CD14-positive monocyte (primary cell): ENCODE results near the gene AVP. TPM values are rescaled to one million over a fixed set of nuclear protein-coding genes. Genes with fewer than 3 reads are reported as not detected.
"Not testable (repeated sequence)": the region's sequence is repeated elsewhere in the genome, so short reads cannot be mapped to it uniquely, and the experiment has no call there.

Experiments
- DNase-seq, 3 donors: peaks; one replicate each; pipeline ENCODE4 v3.0.0-alpha.2; 2011 to 2022
- H2AFZ ChIP-seq: 2 replicates; pipeline ENCODE4 v1.6.0; 2012; ENCODE audit warnings: mild to moderate bottlenecking, low read depth, low read length, inconsistent platforms; ENCODE audit not compliant: insufficient read depth, poor library complexity, severe bottlenecking
- H3K27ac ChIP-seq, 2 donors: 1 replicate in 1 of 2; 2 replicates in 1 of 2; pipeline ENCODE4 v1.5.1; 2012 to 2013; ENCODE audit warnings: low read length in 2 of 2, control low read depth in 1 of 2, inconsistent platforms in 1 of 2, low read depth in 1 of 2, mild to moderate bottlenecking in 1 of 2
- H3K27me3 ChIP-seq, 2 donors: one replicate each; pipeline versions ENCODE4 v1.6.0 to v1.6.1; 2011 to 2013; ENCODE audit warnings: low read length in 2 of 2; ENCODE audit not compliant: control insufficient read depth in 2 of 2, insufficient read depth in 2 of 2
- H3K36me3 ChIP-seq, 2 donors: replicated peaks in 1 of 2; 1 replicate in 1 of 2; 2 replicates in 1 of 2; pipeline versions ENCODE4 v1.5.1 to v1.6.1; 2012 to 2013; ENCODE audit warnings: low read length in 2 of 2, control low read depth in 1 of 2, inconsistent platforms in 1 of 2, mild to moderate bottlenecking in 1 of 2; ENCODE audit not compliant: insufficient read depth in 2 of 2, control insufficient read depth in 1 of 2
- H3K4me1 ChIP-seq, 2 donors: 1 replicate in 1 of 2; 2 replicates in 1 of 2; pipeline versions ENCODE4 v1.5.1 to v1.6.1; 2012 to 2013; ENCODE audit warnings: low read length in 2 of 2, control low read depth in 1 of 2, inconsistent platforms in 1 of 2, mild to moderate bottlenecking in 1 of 2, moderate library complexity in 1 of 2; ENCODE audit not compliant: insufficient read depth in 2 of 2, control insufficient read depth in 1 of 2
- H3K4me2 ChIP-seq: replicated peaks from 2 replicates; pipeline ENCODE3; 2012; ENCODE audit warnings: low read length, moderate library complexity, mild to moderate bottlenecking; ENCODE audit not compliant: poor library complexity, severe bottlenecking; ENCODE audit errors: extremely low read depth
- H3K4me3 ChIP-seq, 3 experiments: fragments of 200-600 bp in 1 of 3; sonication (generic) in 1 of 3; replicated peaks in 1 of 3; 1 replicate in 2 of 3; 2 replicates in 1 of 3; pipeline ENCODE4 v1.5.1; 2011 to 2013; ENCODE audit warnings: low read length in 3 of 3, mild to moderate bottlenecking in 3 of 3, control low read depth in 2 of 3, low read depth in 2 of 3, inconsistent platforms in 1 of 3, moderate library complexity in 1 of 3
- H3K79me2 ChIP-seq: 2 replicates; pipeline ENCODE4 v1.6.0; 2012; ENCODE audit warnings: mild to moderate bottlenecking, control low read depth, inconsistent platforms, low read length, moderate library complexity; ENCODE audit not compliant: insufficient read depth
- H3K9ac ChIP-seq: 2 replicates; pipeline ENCODE4 v1.6.0; 2017; ENCODE audit warnings: low read length, mild to moderate bottlenecking; ENCODE audit not compliant: insufficient read depth, poor library complexity, severe bottlenecking
- H3K9me3 ChIP-seq, 2 donors: replicated peaks in 1 of 2; 1 replicate in 1 of 2; 2 replicates in 1 of 2; pipeline versions ENCODE4 v1.5.1 to v1.6.1; 2012 to 2013; ENCODE audit warnings: low read length in 2 of 2, control low read depth in 1 of 2; ENCODE audit not compliant: control insufficient read depth in 1 of 2, insufficient read depth in 1 of 2
- H4K20me1 ChIP-seq: 2 replicates; pipeline ENCODE4 v1.6.0; 2012; ENCODE audit warnings: mild to moderate bottlenecking, low read length, control low read depth, moderate library complexity; ENCODE audit not compliant: insufficient read depth
- H3K27ac Mint-ChIP-seq, 7 donors: one replicate each; pipeline ENCODE4 v1.8.0; 2020; ENCODE audit warnings: mild to moderate bottlenecking in 7 of 7, mixed read lengths in 7 of 7, moderate library complexity in 6 of 7, inconsistent platforms in 2 of 7
- H3K27me3 Mint-ChIP-seq, 3 donors: one replicate each; pipeline ENCODE4 v1.8.0; 2021 to 2022; ENCODE audit warnings: low read depth in 3 of 3, mild to moderate bottlenecking in 3 of 3, mixed read lengths in 3 of 3, moderate library complexity in 3 of 3, inconsistent platforms in 1 of 3
- H3K36me3 Mint-ChIP-seq, 2 donors: one replicate each; pipeline ENCODE4 v1.8.0; 2020; ENCODE audit warnings: mixed read lengths in 2 of 2, inconsistent platforms in 1 of 2, mild to moderate bottlenecking in 1 of 2
- H3K4me1 Mint-ChIP-seq: one replicate; pipeline ENCODE4 v1.8.0; 2020; ENCODE audit warnings: mild to moderate bottlenecking, mixed read lengths
- H3K4me3 Mint-ChIP-seq, 2 donors: one replicate each; pipeline ENCODE4 v1.8.0; 2020; ENCODE audit warnings: mild to moderate bottlenecking in 2 of 2, mixed read lengths in 2 of 2, moderate library complexity in 1 of 2
- H3K9me3 Mint-ChIP-seq, 7 donors: one replicate each; pipeline ENCODE4 v1.8.0; 2020 to 2022; ENCODE audit warnings: mixed read lengths in 7 of 7, mild to moderate bottlenecking in 6 of 7, moderate library complexity in 6 of 7, inconsistent platforms in 2 of 7
- WGBS: methylation state at CpG from one replicate; pipeline ENCODE4 v1.1.5; 2013; ENCODE audit warnings: missing lambda C conversion rate; ENCODE audit not compliant: insufficient coverage; 5-methylcytosine and 5-hydroxymethylcytosine counted together
- intact Hi-C, 2 donors: fragments of 100-400 bp; cut with micrococcal nuclease; formaldehyde crosslinking; loops; one replicate each; pipeline versions ENCODE4 v1.15.0 to v1.15.1; 2023
- polyA plus RNA-seq, 3 donors: library from polyadenylated mRNA; depleted of rRNA in 1 of 3; unstranded in 2 of 3; stranded (reverse) in 1 of 3; fragments of 300-500 nt in 2 of 3; fragments of >200 nt in 1 of 3; fragmentation: Illumina TruSeq in 2 of 3; gene quantifications; 1 replicate in 2 of 3; 2 replicates in 1 of 3; pipeline ENCODE4 v1.2.3, GENCODE V29; 2012 to 2021
- TF ChIP-seq, protein P1 (sequence below): fragments of 200-600 bp; IDR thresholded peaks from one replicate; pipeline ENCODE4 v1.8.0; 2022; ENCODE audit warnings: antibody characterized with exemption, mild to moderate bottlenecking

Gene AVP
- polyA plus RNA-seq, 3 donors = not detected

DNA sequence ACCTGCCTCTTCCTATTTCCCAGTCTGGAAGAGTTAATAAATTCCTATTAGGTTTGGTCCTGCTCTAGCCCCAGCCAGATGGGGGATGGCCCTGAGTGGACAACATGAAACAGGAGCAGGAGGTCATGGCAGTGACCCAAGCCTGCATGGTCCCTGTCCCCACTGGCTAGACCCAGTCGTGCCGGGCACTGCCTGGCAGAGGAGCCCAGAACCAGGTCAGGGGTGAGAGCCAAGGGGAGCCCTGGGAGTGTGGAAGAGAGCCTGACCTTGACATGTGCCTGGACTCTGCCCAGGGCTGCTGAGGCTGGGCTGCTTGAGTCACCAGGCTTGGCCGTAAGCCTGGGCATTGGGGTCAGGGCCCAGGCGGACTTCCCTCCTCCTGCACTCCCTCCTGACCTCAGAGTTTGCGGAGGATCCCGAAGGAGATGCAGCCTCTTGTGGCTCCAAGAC lies 3.6 kb downstream of the AVP start:
- H3K4me1 Mint-ChIP-seq = peaks cover 37% of the 10 kb centered on the region

DNA sequence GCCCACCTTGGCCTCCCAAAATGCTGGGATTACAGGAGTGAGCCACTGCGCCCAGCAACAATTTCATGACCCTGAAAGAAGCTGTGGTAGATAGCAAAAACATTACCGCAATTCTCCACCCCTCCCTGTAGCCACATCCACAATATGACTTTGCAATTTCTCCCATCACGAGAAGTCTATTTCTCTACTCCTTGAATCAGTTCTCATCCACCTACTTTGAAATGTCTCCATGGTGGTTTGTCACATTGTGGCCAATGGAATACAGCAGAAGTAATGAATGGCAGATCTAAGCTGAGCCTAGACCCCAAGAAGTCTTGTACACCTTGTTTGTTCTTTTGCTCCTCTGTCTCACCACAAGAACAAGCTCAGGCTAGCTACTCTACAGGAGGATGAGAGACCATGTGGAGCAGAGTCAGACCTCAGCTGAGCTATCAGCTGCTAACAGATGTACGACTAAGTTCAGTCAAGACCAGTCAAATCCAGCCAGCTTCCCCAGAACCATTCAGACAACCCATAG lies 6.8 kb downstream of the AVP start:
- Histone ChIP-seq H3K4me2 (peak overlapping the region; percentile 41), H3K4me1 (peaks cover 21 to 24% of the 10 kb centered on the region in 2 donors), H3K9ac (no peak overlapping the region), H3K36me3 (no peaks in the 10 kb centered on the region), H3K27me3 (peaks cover 19 to 55% of the 10 kb centered on the region in 2 donors), H3K9me3 (peaks cover 0 to 10% of the 10 kb centered on the region in 2 donors), H4K20me1 (no peaks in the 10 kb centered on the region), H3K4me3 (peak overlapping the region in 1 of 3 experiments; percentile 37), H3K79me2 (no peaks in the 10 kb centered on the region), H3K27ac (no peak overlapping the region), H2AFZ (peak overlapping the region; percentile 42)
- intact Hi-C loops = no loop called here
- Mint-ChIP-seq H3K9me3 (peaks cover 0 to 18% (median 7%) of the 10 kb centered on the region in 7 donors), H3K4me1 (peaks cover 34% of the 10 kb centered on the region), H3K27me3 (peaks cover 50 to 75% (median 62%) of the 10 kb centered on the region in 3 donors), H3K36me3 (peaks cover 0 to 7% of the 10 kb centered on the region in 2 donors), H3K4me3 (peak overlapping the region; percentile 65 to 87), H3K27ac (peak overlapping the region in 4 of 7 donors; percentile 6 to 66 (median 66))
- no peak for DNase-seq
- TF ChIP-seq, protein P1, sequence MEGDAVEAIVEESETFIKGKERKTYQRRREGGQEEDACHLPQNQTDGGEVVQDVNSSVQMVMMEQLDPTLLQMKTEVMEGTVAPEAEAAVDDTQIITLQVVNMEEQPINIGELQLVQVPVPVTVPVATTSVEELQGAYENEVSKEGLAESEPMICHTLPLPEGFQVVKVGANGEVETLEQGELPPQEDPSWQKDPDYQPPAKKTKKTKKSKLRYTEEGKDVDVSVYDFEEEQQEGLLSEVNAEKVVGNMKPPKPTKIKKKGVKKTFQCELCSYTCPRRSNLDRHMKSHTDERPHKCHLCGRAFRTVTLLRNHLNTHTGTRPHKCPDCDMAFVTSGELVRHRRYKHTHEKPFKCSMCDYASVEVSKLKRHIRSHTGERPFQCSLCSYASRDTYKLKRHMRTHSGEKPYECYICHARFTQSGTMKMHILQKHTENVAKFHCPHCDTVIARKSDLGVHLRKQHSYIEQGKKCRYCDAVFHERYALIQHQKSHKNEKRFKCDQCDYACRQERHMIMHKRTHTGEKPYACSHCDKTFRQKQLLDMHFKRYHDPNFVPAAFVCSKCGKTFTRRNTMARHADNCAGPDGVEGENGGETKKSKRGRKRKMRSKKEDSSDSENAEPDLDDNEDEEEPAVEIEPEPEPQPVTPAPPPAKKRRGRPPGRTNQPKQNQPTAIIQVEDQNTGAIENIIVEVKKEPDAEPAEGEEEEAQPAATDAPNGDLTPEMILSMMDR = no peak
- no CpG with 5 or more reads among the region's 4 CpGs for WGBS

More for the DNA sequence above, 3.6 kb downstream of the AVP start:
- Mint-ChIP-seq H3K9me3 (peaks cover 0 to 24% (median 13%) of the 10 kb centered on the region in 7 donors), H3K4me3 (peak overlapping the region in 1 of 2 donors; percentile 72), H3K27ac (no peak overlapping the region), H3K36me3 (peaks cover 0 to 9% of the 10 kb centered on the region in 2 donors), H3K27me3 (peaks cover 56 to 76% (median 68%) of the 10 kb centered on the region in 3 donors)
- no peak overlapping the region for H2AFZ ChIP-seq
- H3K27me3 ChIP-seq = peaks cover 26 to 68% of the 10 kb centered on the region in 2 donors
- DNase-seq = no peak
- intact Hi-C loops = no loop called here
- peaks cover 34 to 39% of the 10 kb centered on the region in 2 donors for H3K4me1 ChIP-seq
- no peaks in the 10 kb centered on the region for H3K36me3 ChIP-seq
- H3K9ac ChIP-seq = no peak overlapping the region
- no peak overlapping the region for H3K4me3 ChIP-seq
- no peaks in the 10 kb centered on the region for H3K79me2 ChIP-seq
- no peak overlapping the region for H3K4me2 ChIP-seq
- H3K9me3 ChIP-seq = peaks cover 7 to 27% of the 10 kb centered on the region in 2 donors
- TF ChIP-seq, protein P1 = no peak
- no peaks in the 10 kb centered on the region for H4K20me1 ChIP-seq
- H3K27ac ChIP-seq = no peak overlapping the region
- WGBS = 24% methylated on average over 4 of the region's 6 CpGs

DNA sequence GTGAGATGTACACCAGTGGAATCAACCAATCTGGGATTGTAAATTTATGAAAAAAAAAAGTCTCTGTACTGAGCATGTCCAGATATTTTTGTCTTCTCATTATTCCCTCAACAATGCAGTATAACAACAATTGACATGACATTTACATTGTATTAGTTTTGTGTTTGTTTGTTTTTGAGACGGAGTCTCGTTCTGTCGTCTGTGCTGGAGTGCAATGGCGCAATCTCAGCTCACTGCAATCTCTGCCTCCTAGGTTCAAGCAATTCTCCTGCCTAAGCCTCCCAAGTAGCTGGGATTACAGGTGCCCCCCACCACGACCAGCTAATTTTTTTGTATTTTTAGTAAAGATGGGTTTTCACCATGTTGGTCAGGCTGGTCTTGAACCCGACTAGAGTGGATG lies 9.2 kb downstream of the AVP start:
- H3K36me3 Mint-ChIP-seq, DNase-seq, H3K36me3 ChIP-seq, H3K4me3 ChIP-seq, intact Hi-C loops, H4K20me1 ChIP-seq, H3K9ac ChIP-seq, H3K9me3 ChIP-seq, H3K27ac ChIP-seq, H3K4me2 ChIP-seq, H3K27ac Mint-ChIP-seq, H2AFZ ChIP-seq, H3K79me2 ChIP-seq: not testable (repeated sequence)
- H3K9me3 Mint-ChIP-seq = peaks cover 3 to 23% (median 14%) of the 10 kb centered on the region in 7 donors
- peaks cover 47 to 75% (median 61%) of the 10 kb centered on the region in 3 donors for H3K27me3 Mint-ChIP-seq
- H3K4me1 Mint-ChIP-seq = peaks cover 33% of the 10 kb centered on the region
- peak overlapping the region in 1 of 2 donors; percentile 55 for H3K4me3 Mint-ChIP-seq
- Histone ChIP-seq H3K4me1 (peaks cover 26 to 34% of the 10 kb centered on the region in 2 donors), H3K27me3 (peaks cover 14 to 52% of the 10 kb centered on the region in 2 donors)
- WGBS = 100% methylated on average over 1 of the region's 6 CpGs
